Psoas muscle (tissue), 8 donors: ENCODE results near the gene TAS1R3. TPM values are rescaled to one million over a fixed set of nuclear protein-coding genes. Genes with fewer than 3 reads are reported as not detected.

Experiments used
- ATAC-seq, 4 donors: fragments of 200-7000 bp; cut with Tn5 transposase; one replicate each; pipeline ENCODE4 v1.9.1; 2020; ENCODE audit warnings: moderate library complexity in 3 of 4, mild to moderate bottlenecking in 2 of 4
- DNase-seq, 2 donors: peaks; one replicate each; pipeline ENCODE4 v3.0.0-alpha.2; 2020
- H3K27ac ChIP-seq: fragments of 200-600 bp; one replicate; pipeline ENCODE4 v1.8.0; 2022
- H3K27me3 ChIP-seq, 3 donors: fragments of 200-600 bp in 1 of 3; one replicate each; pipeline versions ENCODE4 v1.6.1 to v1.8.0; 2013 to 2022; ENCODE audit warnings: low read length in 2 of 3, mild to moderate bottlenecking in 2 of 3, moderate library complexity in 1 of 3; ENCODE audit not compliant: insufficient read depth in 3 of 3
- H3K36me3 ChIP-seq, 2 donors: fragments of 200-600 bp in 1 of 2; one replicate each; pipeline versions ENCODE4 v1.6.1 to v1.8.0; 2013 to 2022; ENCODE audit warnings: low read depth in 1 of 2, mild to moderate bottlenecking in 1 of 2, moderate library complexity in 1 of 2; ENCODE audit not compliant: insufficient read depth in 1 of 2
- H3K4me1 ChIP-seq: fragments of 200-600 bp; one replicate; pipeline ENCODE4 v1.8.0; 2022
- H3K4me3 ChIP-seq: fragments of 200-600 bp; one replicate; pipeline ENCODE4 v1.8.0; 2022; ENCODE audit warnings: mild to moderate bottlenecking
- H3K9me3 ChIP-seq: fragments of 200-600 bp; one replicate; pipeline ENCODE4 v1.8.0; 2022
- WGBS, 3 donors: extraction: QIAGEN DNeasy Blood & Tissue Kit; methylation state at CpG; one replicate each; pipeline versions ENCODE4 v1.1.6 to v1.1.7; 2013; 5-methylcytosine and 5-hydroxymethylcytosine counted together
- intact Hi-C, 2 donors: fragments of 100-400 bp; cut with DNase I; formaldehyde crosslinking; loops; one replicate each; pipeline versions ENCODE4 v1.11.0 to v1.14.2; 2022
- polyA plus RNA-seq, 3 donors: library from polyadenylated mRNA; stranded (reverse); fragments of 200-250 nt; gene quantifications; one replicate each; pipeline ENCODE4 v1.2.3, GENCODE V29; 2013
- total RNA-seq, 4 donors: library from RNA; stranded (reverse); fragmentation: NEBNext Ultra II Directional in 2 of 4; extraction: Animal tissue kit (Norgen Biotek cat#: 25700) in 2 of 4; gene quantifications; one replicate each; pipeline versions ENCODE4 v1.2.1 to v1.2.4, GENCODE V29; 2021 to 2023
- TF ChIP-seq, protein P1 (sequence below): fragments of 200-600 bp; IDR thresholded peaks from one replicate; pipeline ENCODE4 v1.8.0; 2022; ENCODE audit warnings: antibody characterized with exemption
- donor health status: healthy with polysubstance abuse.
- donor health status: DM: no; HTN: no; CAD: no; lungs with moderate emphysema.
- donor health status: Bipolar disorder and iron deficiency.
- donor health status: healthy.
- donor health status: DM: yes; HTN: yes; CAD: no.
- donor health status: DM: no; HTN: no; CAD: no.
- donor health status: DM: no; HTN: no; CAD: no.
- donor health status: DM: yes; HTN: yes; CAD: no.

Gene TAS1R3
- total and polyA plus RNA-seq, 7 donors = 0.06 to 0.25 (median 0.09) TPM; not detected in 1

DNA sequence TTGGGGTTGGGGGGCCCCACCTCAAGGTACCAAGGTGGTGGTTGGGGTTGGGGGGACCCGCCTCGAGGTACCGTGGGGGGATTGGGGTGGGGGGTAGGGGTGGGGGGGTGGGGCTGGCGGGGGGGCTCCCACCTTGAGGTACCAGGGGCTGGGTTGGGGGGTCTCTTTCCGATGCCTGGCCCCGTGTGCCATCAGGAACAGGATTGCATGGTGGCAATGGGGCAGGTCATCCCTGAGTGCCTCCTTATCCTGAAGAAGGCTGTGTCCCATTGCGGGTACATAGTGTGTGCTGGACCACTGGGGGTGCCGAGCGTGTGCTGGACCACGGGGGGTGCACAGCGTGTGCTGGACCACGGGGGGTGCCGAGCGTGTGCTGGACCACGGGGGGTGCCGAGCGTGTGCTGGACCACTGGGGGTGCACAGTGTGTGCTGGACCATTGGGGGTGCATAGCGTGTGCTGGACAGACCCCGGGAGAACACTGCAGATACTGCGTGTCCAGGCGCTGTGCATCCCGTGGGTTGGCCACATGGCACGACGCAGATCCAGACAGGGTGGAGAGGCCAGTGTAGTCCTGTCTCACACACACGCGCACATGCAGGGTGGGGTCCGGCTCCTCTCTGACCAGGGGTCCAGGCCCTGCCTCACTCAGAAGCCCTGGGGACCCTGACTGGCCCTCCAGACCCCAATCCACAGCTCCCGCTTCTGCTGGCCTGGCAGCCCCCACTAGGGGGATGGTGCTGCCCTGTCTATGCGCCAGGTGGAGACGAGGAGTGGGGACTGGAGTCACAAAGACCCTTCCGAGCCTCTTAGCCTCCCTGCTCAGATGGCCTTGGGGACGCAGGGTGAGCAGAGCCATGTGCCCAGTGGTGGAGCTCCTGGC is 46.6 kb upstream of the TAS1R3 start:
- TF ChIP-seq, protein P1, sequence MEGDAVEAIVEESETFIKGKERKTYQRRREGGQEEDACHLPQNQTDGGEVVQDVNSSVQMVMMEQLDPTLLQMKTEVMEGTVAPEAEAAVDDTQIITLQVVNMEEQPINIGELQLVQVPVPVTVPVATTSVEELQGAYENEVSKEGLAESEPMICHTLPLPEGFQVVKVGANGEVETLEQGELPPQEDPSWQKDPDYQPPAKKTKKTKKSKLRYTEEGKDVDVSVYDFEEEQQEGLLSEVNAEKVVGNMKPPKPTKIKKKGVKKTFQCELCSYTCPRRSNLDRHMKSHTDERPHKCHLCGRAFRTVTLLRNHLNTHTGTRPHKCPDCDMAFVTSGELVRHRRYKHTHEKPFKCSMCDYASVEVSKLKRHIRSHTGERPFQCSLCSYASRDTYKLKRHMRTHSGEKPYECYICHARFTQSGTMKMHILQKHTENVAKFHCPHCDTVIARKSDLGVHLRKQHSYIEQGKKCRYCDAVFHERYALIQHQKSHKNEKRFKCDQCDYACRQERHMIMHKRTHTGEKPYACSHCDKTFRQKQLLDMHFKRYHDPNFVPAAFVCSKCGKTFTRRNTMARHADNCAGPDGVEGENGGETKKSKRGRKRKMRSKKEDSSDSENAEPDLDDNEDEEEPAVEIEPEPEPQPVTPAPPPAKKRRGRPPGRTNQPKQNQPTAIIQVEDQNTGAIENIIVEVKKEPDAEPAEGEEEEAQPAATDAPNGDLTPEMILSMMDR = no peak
- WGBS, 3 donors = 77 to 80% (median 78%) methylated on average over 26 to 32 of the region's 32 CpGs
- DNase-seq = peak in 1 of 2 donors; percentile 45

DNA sequence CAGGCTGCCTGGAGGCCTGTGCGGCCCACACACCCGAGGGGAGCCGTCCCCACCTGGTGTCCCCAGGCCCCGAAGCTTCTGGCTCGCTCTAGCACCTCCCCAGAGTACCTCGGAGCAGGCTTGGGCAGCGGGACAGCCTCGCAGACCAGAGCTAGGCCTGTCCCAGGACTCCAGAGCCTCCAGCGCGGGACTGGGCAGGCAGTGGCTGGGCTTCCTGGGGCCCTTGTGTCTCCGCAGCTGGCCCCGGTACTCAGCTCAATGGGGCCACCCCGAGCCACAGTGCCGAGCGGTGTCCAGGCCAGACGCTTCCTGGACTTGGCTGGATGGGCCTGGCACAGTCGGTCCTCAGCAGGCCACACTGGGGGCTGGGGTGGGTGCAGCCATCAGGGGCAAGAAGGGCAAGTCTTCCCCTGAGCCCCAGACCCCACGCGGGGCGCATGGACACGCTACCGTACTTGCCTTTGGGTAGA is 45.9 kb upstream of the TAS1R3 start:
- Histone ChIP-seq H3K9me3 (no peaks in the 10 kb centered on the region), H3K4me1 (no peaks in the 10 kb centered on the region), H3K27ac (no peak overlapping the region), H3K27me3 (peaks cover 0 to 33% (median 4%) of the 10 kb centered on the region in 3 donors), H3K4me3 (no peak overlapping the region), H3K36me3 (no peaks in the 10 kb centered on the region)
- TF ChIP-seq, protein P1 = no peak
- WGBS, 3 donors = 76 to 87% (median 81%) methylated on average over 15 to 22 of the region's 22 CpGs
- intact Hi-C loops = no loop called here
- no peak for ATAC-seq
- peak in 1 of 2 donors; percentile 46 for DNase-seq

More for the DNA sequence above, 46.6 kb upstream of the TAS1R3 start:
- Histone ChIP-seq H3K27me3 (peaks cover 0 to 33% (median 4%) of the 10 kb centered on the region in 3 donors), H3K4me1 (no peaks in the 10 kb centered on the region), H3K4me3 (no peak overlapping the region), H3K27ac (no peak overlapping the region), H3K36me3 (no peaks in the 10 kb centered on the region), H3K9me3 (no peaks in the 10 kb centered on the region)
- no peak for ATAC-seq
- intact Hi-C loops = no loop called here

DNA sequence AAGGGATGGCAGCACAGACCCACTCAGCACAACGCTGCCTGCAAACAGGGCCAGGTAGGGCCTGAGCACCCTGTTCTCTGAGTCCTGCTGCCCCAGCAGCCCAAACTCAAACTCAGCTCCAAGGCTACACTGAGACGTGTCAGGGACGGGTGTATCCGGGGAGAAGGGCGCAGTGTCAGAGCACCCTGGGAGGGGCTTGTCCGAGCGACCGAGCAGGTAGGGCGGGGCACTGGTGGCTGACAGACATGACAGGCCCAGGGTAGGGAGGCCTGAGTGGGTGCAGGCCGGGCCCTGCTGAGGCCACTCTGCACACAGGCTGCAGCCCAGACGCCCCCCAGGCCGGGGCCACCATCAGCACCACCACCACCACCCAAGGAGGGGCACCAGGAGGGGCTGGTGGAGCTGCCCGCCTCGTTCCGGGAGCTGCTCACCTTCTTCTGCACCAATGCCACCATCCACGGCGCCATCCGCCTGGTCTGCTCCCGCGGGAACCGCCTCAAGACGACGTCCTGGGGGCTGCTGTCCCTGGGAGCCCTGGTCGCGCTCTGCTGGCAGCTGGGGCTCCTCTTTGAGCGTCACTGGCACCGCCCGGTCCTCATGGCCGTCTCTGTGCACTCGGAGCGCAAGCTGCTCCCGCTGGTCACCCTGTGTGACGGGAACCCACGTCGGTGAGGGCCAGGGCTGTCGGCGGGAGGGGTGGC is 45.3 kb upstream of the TAS1R3 start:
- intact Hi-C loops = no loop called here
- Histone ChIP-seq H3K4me1 (no peaks in the 10 kb centered on the region), H3K27me3 (peaks cover 0 to 33% (median 4%) of the 10 kb centered on the region in 3 donors), H3K27ac (no peak overlapping the region), H3K9me3 (no peaks in the 10 kb centered on the region), H3K36me3 (no peaks in the 10 kb centered on the region), H3K4me3 (no peak overlapping the region)
- ATAC-seq (no peak), DNase-seq (peak in 1 of 2 donors; percentile 47)
- TF ChIP-seq, protein P1 = no peak
- 48 to 57% (median 57%) methylated on average over 21 to 37 of the region's 37 CpGs for WGBS, 3 donors

DNA sequence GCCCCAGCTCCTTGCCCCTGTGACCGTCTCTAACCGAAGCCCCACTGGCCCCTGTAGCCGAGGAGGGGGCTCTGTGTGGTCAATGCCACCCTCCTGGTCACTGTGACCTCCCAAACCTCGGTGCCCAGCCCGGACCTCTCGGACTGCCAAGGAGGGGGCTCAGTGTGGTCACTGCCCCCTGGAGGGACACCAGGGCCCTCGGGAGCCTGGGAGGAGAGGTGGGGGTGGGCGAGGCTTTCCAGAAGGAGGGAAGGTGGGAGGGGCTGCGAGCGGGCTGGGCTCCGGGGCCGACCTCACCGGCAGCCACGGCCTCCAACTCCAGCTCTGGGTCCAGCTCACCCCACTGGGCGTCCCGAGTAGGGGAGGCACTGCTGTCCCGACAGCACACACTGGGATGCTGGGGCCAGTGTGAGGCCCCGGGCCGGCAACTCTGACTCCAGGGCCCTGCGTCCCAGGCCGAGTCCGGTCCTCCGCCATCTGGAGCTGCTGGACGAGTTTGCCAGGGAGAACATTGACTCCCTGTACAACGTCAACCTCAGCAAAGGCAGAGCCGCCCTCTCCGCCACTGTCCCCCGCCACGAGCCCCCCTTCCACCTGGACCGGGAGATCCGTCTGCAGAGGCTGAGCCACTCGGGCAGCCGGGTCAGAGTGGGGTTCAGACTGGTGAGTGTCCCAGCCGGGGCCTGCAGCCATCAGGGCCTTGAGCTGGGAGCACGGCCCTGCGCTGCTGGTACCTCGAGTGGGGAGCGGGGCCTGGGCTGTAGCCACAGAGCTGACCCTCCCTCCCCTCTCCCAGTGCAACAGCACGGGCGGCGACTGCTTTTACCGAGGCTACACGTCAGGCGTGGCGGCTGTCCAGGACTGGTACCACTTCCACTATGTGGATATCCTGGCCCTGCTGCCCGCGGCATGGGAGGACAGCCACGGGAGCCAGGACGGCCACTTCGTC is 44.5 kb upstream of the TAS1R3 start:
- Histone ChIP-seq H3K4me1 (no peaks in the 10 kb centered on the region), H3K4me3 (no peak overlapping the region), H3K27ac (no peak overlapping the region), H3K36me3 (no peaks in the 10 kb centered on the region), H3K9me3 (no peaks in the 10 kb centered on the region), H3K27me3 (peaks cover 0 to 33% (median 4%) of the 10 kb centered on the region in 3 donors)
- DNase-seq (peak in 1 of 2 donors; percentile 49), ATAC-seq (no peak)
- TF ChIP-seq, protein P1 = no peak
- intact Hi-C loops = no loop called here
- WGBS, 3 donors = 45 to 64% (median 51%) methylated on average over 43 to 50 of the region's 50 CpGs
